ENCODE results near the gene STXBP2. TPM values are rescaled to one million over a fixed set of nuclear protein-coding genes. Genes with fewer than 3 reads are reported as not detected.
A peak's percentile ranks its signal among the peaks of the same experiment; 100 is the strongest.
"Not testable (repeated sequence)": the region's sequence is repeated elsewhere in the genome, so short reads cannot be mapped to it uniquely, and the experiment has no call there.

Gene STXBP2
- polyA plus RNA-seq, 1 donor, result 6.7 TPM

DNA sequence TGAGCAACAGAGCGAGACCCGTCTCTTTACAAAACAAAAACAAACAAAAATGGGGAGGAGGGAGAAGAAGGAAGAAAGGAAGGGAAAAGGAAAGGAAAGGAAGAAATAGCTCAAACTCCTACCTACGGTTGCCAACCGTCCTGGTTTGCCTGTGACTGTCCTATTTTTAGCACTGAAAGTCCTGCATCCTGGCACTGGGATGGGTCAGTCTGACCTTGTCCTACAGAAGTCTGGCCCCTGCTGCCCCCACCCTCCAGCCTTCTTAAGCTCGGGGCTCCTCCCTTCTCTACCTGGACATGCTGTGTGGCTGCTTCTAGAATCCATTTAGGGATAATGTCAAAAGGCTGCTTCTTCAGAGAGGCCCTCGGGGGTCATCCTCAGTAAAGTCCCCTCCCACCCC is 1.2 kb upstream of the STXBP2 start:
- DNase-seq, result no peak

DNA sequence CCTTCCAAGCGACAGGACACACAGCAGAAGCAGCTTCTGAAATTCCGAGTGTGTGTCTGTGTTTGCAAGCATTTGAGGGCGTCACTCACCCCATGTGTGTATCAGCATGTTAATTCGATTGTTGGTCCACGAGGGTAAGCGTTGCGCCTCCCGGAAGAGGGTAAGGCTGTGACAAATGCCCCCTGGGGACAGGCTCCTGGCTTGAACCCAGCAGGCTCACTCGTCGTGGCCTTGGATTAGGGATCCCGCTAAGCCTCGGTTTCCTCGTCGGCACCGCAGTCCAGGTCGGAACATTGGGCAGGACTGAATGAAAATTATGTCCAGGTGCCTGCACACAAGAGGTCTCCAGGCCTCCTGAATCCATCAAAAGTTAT is 606 bp upstream of the STXBP2 start:
- no peak for DNase-seq

DNA sequence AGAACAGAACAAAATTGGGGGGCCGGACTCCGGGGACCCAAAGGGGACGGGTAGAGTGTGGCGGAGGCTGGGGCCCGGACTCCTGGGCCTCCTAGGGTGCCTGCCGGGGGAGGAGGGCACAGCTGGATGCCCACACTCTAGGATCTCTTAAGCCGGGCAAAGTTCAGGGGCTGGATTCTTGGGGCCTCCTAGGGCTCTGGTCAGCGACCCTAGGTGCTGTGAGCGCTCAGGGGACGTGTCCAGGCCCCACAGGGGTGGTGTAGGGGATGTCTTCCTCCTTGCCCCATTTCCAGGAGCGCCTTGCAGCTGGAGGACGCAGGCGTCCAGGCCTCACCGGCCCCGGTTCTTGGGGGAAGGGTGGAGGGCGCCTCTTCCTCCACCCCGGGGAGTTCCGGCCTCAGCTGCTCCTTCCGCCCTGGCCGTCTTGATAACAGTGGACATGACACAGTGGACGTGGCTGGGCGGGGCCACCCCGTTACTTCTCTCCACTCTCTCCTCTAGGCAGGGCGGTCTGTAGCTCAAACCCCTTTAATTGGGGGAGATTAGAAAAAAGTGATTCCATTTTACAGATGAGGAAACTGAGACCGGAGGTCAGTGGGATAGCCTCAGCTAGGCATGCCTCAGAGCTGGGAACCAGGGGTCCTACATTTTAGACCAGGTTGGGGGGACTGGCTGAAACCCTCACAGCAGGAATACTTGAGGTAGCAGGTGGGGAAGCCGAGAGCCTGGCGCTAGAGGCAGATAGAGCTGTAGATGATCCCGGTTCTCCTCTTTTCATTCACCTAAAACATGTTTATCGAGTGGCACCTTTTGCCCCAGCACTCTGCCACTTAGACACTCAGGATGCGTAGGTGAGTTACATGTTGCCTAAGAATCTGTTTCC is 705 bp downstream of the STXBP2 start:
- DNase-seq, result no peak

DNA sequence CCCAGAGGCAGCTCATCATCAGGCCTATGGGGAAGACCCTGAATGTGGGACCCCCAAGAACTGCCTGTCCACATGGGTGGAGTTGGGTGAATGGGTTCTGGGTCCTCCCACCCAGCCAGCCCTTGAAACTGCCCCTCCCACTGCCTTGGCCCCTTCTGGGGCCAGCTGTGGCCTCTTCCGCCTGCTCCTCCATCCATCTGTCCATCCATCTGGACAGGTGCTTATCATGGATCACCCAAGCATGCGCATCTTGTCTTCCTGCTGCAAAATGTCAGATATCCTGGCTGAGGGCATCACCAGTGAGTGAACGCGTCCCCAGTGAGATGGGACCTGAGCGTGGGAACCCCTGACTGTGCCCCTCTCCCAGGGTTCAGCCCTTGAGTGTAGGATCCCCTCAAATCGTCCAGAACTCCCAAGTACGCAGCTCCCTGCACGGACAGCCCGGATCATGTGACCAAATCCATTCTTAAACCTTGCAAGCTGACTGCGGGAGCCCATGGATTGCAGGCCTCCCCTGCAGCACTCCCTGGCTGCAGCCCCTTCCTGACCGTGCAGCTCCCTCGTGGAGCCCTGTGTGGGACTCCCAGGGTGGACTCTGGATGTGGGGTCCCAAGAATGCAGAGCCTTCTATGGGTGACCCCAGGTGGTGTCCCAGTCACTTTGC is 2.0 kb downstream of the STXBP2 start:
- DNase-seq, result no peak

DNA sequence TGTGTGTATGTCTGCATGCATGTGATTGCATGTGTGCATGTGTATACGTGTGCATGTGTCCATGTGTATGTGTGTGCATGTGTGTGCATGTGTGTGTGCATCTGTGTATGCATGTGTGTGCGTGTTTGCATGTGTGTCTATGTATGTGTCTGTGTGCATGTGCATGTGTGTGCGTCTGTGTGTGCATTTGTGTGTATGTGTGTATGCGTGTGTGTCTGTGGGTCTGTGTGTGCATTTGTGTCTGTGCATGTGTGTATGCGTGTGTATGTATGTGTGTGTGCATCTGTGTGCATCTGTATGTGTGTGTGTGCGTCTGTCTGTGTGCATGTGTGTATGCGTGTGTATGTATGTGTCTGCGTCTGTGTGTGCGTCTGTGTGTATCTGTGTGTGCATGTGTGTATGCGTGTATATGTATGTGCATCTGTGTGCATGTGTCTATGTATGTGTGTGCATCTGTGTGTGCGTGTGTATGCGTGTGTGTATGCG is 3.0 kb downstream of the STXBP2 start:
- no peak for DNase-seq

DNA sequence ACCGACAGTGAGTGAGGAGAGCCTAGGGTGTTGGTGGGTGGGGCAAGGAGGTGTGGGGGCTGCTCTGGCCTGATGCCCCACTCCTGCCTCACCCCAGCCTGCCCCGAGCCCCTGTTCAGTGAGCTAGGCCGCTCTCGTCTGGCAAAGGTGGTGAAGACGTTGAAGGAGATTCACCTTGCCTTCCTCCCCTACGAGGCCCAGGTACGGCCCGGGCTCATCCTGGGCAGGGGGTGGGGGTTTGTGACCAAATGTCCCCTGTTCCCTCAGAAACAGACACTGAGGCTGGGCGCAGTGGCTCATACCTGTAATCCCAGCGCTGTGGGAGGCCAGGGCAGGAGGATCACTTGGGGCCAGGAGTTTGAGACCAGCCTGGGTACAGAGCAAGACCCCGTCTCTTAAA is 3.9 kb downstream of the STXBP2 start:
- no peak for DNase-seq

DNA sequence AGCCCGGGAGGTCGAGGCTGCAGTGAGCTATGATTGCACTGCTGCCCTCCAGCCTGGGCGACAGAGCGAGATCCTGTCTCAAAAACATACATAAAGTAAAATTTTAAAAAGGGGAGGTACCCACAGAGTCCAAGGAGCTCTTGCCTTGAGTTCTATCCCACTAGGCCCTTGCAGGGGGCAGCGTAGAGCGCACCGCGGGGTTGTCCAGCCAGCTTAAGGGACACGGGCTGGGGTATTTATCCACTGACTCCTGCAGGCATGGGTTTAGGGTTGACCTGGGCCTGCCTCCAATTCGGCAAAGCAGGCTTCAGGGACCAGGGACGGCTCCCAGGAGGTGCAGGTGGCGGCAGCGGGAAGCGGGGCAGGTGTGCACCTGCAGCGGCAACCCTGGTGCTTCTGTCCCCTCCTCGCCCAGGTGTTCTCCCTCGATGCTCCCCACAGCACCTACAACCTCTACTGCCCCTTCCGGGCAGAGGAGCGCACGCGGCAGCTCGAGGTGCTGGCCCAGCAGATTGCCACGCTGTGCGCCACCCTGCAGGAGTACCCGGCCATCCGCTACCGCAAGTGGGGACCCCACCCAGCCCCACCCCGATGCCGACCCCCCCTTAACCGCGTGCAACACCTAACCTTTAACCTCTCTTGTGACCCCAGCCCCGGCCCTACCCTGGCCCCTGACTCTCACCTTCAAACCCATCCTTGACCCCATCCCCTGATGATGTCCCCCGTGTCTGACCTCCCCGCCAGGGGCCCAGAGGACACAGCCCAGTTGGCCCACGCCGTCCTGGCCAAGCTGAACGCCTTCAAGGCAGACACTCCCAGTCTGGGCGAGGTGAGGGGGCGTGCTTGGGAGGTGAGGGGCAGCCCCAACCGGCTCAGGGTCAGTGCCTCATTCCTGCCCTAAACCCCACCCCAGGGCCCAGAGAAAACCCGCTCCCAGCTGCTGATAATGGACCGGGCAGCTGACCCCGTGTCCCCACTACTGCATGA is 4.7 kb downstream of the STXBP2 start:
- no peak for DNase-seq

DNA sequence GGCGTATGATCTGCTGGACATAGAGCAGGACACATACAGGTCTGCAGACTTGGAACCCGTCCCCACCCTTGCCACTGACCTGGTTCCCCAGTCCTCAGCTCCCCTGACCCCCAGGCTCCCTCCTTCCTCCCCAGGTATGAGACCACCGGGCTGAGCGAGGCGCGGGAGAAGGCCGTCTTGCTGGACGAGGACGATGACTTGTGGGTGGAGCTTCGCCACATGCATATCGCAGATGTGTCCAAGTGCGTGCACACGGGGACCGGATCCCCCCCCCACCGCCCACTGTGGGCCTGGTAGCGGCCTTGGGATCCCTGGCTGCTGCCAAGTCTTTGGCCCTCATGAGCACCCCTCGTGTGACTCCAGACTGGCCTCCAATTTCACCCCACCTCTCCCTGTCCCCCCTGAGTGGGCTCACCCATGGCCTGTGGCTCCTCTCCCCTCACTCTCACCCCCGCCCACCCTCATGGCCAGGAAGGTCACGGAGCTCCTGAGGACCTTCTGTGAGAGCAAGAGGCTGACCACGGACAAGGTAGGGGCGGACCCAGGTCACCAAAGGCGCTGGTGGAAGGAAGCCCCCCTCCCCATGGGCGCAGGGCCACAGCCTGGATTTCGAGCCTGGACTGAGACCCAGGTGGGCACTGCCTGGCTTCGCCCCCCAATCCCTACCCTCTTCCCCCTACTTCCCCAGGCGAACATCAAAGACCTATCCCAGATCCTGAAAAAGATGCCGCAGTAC is 5.6 kb downstream of the STXBP2 start:
- DNase-seq, result no peak

DNA sequence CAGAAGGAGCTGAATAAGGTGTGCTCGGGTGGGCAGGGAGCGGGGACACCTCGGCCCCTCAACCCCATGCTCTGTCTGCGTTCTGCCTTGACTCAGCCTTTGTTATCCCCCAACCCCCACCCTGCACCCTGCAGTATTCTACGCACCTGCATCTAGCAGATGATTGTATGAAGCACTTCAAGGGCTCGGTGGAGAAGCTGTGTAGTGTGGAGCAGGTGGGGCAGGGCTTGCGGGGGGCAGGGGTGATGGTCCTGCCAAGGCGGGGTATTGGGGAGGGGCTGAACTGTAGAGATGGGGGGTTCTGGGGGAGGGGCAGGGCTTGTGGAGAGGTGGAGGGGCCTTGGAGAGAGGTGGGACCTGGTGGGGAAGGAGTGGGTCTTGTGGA is 6.1 kb downstream of the STXBP2 start:
- no peak for DNase-seq

DNA sequence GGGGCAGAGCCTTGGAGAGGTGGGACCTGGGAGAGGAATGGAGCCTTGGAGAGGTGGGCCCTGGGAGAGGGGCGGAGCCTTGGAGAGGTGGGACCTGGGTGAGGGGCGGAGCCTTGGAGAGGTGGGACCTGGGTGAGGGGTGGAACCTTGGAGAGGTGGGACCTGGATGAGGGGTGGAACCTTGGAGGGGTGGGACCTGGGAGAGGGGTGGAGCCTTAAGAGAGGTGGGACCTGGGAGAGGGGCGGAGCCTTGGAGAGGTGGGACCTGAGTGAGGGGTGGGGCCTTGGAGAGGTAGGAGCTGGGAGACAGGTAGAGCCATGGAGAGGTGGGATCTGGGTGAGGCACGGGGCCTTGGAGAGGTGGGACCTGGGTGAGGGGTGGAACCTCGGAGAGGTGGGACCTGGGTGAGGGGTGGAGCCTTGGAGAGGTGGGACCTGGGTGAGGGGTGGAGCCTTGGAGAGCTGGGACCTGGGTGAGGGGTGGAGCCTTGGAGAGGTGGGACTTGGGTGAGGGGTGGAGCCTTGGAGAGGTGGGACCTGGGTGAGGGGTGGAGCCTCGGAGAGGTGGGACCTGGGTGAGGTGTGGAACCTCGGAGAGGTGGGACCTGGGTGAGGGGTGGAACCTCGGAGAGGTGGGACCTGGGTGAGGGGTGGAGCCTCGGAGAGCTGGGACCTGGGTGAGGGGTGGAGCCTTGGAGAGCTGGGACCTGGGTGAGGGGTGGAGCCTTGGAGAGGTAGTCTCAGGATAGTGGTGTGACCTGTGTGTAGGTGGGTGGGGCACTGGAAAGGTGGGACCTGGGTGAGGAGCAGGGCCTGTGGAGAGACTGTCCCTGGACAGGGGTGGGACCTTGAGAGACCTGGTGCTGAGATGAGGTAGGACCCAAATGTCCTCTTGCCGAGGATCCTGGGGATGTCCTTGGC is 7.0 kb downstream of the STXBP2 start:
- not testable (repeated sequence) for DNase-seq

DNA sequence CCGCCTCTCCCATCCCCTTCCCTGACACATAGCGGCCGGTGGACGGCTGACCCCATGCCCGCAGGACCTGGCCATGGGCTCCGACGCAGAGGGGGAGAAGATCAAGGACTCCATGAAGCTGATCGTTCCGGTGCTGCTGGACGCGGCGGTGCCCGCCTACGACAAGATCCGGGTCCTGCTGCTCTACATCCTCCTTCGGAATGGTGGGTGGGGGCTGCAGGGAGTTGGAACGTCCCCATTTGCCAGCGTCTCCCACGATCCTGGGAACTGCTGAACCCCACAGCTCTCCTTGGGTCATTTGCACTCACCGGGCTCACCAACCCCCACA is 7.6 kb downstream of the STXBP2 start:
- DNase-seq, result no peak

DNA sequence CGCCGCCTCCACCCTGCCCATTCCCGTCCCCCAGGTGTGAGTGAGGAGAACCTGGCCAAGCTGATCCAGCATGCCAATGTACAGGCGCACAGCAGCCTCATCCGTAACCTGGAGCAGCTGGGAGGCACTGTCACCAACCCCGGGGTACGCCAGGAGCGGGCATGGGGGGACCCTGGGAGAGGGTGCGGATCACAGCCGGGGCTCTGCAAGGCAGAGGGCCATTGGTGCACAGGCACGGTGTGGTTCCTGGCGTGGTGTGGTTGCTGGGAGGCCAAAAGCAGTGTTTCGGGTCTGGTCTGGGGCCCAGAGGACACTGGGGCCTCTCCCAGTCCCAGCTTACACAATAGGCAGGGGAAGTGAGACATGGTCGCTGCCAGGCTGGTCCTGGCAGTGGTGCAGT is 8.3 kb downstream of the STXBP2 start:
- no peak for DNase-seq

DNA sequence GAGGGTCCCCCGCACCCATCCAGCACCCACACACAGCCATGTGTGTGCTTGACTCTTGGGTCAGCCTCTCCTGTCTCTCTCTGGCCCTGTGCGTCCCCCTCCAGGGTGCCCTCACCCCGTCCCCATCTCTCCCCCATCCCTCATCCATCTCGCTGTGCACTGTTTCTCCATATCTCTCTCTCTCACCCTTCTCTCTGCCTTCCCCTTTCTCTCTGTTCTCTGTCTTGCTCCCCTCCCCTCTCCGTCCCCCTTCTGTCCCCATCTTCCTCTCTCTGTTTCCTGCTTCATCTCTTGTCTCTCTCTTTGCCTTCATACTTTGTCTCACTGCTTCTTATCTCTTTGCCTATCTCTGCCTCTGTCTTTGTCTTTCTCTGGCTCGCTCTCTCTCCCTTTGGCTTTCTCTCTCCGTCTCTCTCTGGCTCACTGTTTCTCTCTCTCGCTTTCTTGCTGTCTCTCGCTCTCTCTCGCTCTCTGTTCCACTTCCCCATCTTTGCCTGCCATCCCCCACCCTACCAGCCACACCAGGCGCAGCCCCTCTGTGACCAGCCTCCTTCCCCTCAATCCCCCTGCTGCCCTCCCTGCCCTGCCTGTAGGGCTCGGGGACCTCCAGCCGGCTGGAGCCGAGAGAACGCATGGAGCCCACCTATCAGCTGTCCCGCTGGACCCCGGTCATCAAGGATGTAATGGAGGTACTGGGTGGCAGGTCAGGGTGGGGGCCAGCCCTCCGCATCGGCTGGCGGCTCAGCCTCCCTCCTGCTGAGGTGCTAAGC is 8.9 kb downstream of the STXBP2 start:
- DNase-seq, result no peak

DNA sequence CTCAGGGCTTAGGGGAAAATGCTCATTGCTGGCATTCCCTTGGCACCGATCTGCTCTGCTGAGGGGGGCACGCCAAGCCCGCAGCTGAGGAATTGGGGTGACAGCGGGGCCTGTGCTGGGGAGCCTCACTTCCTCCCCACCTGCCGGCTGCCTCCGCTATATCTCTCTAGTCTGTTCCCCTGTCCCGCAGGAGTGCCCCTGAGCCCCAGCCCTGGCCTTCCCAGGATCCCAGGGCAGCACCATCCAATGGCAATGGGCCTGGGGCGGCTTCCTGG is 9.5 kb downstream of the STXBP2 start:
- no peak for DNase-seq

DNA sequence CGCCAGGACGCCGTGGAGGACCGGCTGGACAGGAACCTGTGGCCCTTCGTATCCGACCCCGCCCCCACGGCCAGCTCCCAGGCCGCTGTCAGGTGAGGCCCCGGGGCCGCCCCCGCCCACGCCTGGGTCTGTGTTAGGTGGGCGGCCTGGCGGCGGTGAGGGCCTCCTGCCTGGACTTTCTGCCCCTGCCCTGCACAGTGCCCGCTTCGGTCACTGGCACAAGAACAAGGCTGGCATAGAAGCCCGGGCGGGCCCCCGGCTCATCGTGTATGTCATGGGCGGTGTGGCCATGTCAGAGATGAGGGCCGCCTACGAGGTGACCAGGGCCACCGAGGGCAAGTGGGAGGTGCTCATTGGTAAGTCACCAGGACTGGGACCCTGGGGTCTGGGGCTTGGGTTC is 10.2 kb downstream of the STXBP2 start:
- no peak for DNase-seq

DNA sequence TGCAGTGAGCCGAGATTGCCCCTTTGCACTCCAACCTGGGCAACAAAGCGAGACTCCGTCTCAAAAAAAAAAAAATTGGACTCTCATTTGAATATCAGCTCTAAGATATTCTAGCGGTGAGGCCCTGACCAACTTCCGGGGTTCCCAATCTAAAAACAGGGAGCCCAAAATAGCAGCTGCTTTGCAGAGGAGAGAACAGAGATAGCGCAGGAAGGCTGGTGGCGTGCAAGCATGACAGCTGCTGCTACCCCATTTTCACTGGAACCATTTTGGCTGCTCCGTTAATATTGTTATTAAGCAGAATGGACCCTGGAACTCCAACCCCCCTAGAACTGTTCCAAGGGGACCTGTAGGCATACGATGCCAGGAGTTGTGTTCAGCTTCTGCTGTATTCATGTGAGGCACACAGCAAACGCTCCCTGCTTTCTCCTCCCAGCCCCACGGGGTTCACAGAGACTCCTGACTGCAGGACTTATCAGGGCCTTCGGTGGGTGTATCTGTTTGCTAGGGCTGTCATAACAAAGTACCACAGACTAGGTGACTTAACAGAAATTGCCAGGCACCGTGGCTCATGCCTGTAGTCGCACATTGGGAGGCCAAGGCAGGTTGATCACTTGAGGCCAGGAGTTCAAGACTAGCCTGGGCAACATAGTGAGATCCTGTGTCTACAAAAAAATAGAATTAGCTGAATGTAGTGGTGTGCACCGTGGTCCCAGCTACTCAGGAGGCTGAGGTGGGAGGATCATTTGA is 11.5 kb downstream of the STXBP2 start:
- DNase-seq, result no peak

DNA sequence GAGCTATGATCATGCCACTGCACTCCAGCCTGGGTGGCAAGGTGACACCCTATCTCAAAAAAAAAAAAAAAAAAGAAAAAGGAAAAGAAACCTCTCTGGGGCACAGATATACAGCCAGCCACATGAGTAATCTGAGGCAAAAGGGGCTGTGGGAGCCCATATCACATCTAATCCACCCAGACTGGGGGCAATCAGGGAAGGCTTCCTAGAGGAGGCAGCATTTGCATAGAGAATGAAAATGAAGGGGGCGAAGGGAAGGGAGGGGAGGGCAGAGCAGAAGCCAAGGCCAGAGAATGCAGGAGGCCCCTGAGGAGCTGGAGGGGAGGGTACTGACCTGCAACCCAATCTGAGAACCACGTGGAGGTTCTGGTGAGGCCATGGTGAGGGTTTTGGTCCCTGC is 13.2 kb downstream of the STXBP2 start:
- no peak for DNase-seq

DNA sequence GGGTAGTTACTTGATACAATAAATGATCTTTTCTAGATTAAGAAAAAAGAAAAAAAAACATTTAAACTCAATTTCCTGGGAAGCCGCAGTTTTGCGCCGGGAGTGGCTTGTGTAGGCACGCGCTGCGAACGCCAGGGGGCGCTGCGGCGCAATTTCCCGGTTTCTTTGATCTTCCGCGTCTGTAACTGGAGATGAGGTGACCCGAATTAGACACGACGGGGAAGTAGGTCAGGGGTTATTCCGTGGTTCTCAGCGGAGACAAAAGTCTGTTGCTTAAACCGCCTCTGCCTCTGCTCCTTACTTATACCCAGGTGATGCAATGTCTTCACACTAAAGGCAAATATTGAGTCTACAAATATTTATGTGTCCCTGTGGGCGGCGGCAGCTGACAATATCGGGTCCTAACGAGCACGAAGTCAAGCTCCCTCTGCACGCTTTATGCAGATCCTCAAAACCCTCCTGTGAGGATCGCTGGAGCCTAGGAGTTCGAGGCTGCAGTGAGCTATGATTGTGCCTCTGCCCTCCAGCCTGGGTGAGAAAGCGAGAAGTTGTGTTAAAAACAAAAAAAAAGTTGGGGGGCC is 15.2 kb downstream of the STXBP2 start:
- peak; percentile 80 for DNase-seq

DNA sequence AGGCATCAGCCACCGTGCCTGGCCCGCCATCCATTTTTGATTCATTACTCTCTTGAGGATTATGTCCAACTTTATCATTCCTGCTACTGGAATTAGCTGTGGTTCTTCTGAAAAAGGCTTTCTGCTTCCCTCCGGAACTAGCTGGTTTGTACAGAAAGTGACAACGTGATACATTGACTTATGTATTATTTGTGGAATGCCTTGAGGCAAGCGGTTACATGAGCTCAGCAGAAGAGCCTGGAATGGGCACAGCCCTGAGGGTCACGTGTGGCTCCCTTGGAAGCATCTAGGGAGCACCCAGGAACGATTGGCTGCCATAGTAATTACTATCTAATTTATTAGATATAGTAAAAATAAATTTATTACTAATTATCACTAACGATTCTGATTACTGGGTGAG is 17.5 kb downstream of the STXBP2 start:
- no peak for DNase-seq

DNA sequence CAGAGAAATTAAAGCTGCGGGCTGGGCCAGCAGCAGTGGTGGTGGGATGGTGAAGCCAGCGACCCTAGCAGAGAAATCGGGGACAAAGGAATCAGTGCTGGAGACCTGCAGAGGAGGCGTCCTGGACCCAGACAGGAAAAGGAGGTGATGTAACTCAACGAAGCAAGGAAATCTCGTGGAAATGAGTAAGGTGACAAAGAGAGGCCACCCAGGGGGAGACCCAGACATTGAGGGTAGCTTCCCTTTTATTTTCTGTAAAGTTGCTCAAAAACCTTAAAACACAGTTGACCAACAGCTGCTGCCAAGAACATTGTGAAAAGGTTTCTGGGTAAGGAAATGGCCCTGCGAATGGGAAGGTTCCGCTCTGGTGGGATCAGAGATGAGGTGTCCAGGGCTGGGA is 18.7 kb downstream of the STXBP2 start:
- no peak for DNase-seq
